Stimulated activated naive CD4-positive, alpha-beta T cell treated with Interleukin-2 at 50 U/mL for 16 hours (primary cell): ENCODE data around the gene PLEKHG7.

Experiments used
- DNase-seq: peaks from one replicate; lab custom pipeline; 2025; lab: John Stamatoyannopoulos, UW

The PLEKHG7 gene

GRCh38 chr12:92707926-92708325, 5.1 kb downstream of the PLEKHG7 start:
- no peak for DNase-seq

- DNase-seq: no peak
These were observed 12.8 kb downstream of the PLEKHG7 start for GRCh38 chr12:92715625-92716024.

- DNase-seq: no peak
These were observed 14.4 kb downstream of the PLEKHG7 start for GRCh38 chr12:92717202-92717601.

- DNase-seq: no peak
These were observed 15.7 kb downstream of the PLEKHG7 start for GRCh38 chr12:92718483-92718990.

GRCh38 chr12:92719674-92720073, 16.9 kb downstream of the PLEKHG7 start:
- DNase-seq: no peak

- DNase-seq: no peak
These were observed 18.3 kb downstream of the PLEKHG7 start for GRCh38 chr12:92721130-92721529.

- DNase-seq: no peak
These were observed 18.9 kb downstream of the PLEKHG7 start for GRCh38 chr12:92721656-92722055.

- DNase-seq: no peak
These were observed 20.1 kb downstream of the PLEKHG7 start for GRCh38 chr12:92722897-92723296.

- no peak for DNase-seq
These were observed 24.1 kb downstream of the PLEKHG7 start for GRCh38 chr12:92726850-92727249.

GRCh38 chr12:92729773-92730305, 27.1 kb downstream of the PLEKHG7 start:
- no peak for DNase-seq

GRCh38 chr12:92730758-92731157, 28.0 kb downstream of the PLEKHG7 start:
- no peak for DNase-seq

GRCh38 chr12:92732216-92732615, 29.4 kb downstream of the PLEKHG7 start:
- no peak for DNase-seq

- DNase-seq: no peak
These were observed 29.9 kb downstream of the PLEKHG7 start for GRCh38 chr12:92732716-92733115.

- DNase-seq: no peak
These were observed 30.4 kb downstream of the PLEKHG7 start for GRCh38 chr12:92733181-92733580.

- DNase-seq: no peak
These were observed 30.9 kb downstream of the PLEKHG7 start for GRCh38 chr12:92733661-92734060.

GRCh38 chr12:92735131-92735721, 32.4 kb downstream of the PLEKHG7 start:
- no peak for DNase-seq

- no peak for DNase-seq
These were observed 33.8 kb downstream of the PLEKHG7 start for GRCh38 chr12:92736605-92737004.

GRCh38 chr12:92737855-92738850, 35.4 kb downstream of the PLEKHG7 start:
- DNase-seq: no peak

- DNase-seq: no peak
These were observed 36.3 kb downstream of the PLEKHG7 start for GRCh38 chr12:92739113-92739512.

- DNase-seq: no peak
These were observed 37.6 kb downstream of the PLEKHG7 start for GRCh38 chr12:92740411-92740810.

- DNase-seq: no peak
These were observed 40.2 kb downstream of the PLEKHG7 start for GRCh38 chr12:92743026-92743425.

- no peak for DNase-seq
These were observed 43.2 kb downstream of the PLEKHG7 start for GRCh38 chr12:92745856-92746550.
